K562 (cell line): ENCODE data around the gene PDE11A. TPM values are rescaled to one million over a fixed set of nuclear protein-coding genes. Genes with fewer than 3 reads are reported as not detected.

Experiments used
- ATAC-seq: fragments of 200-7000 bp; cut with Tn5 transposase; 3 replicates; pipeline ENCODE4 v1.9.1; 2020; ENCODE audit warnings: moderate library complexity
- BruUV-seq: library from RNA; stranded (reverse); fragments of 400-500 nt; replicated peaks from 2 replicates; lab custom pipeline; 2021; lab: Mats Ljungman, UMichigan
- CTCF ChIA-PET: fragments of 300-600 bp; formaldehyde crosslinking; extraction: SDS; loops from one replicate; lab custom pipeline; 2021; ENCODE audit warnings: low intra/inter-chr PET ratio; lab: Yijun Ruan, JAX
- POLR2A ChIA-PET: fragments of 300-600, 350-650 bp; sonication (Branson Sonifier 250); formaldehyde crosslinking; extraction: SDS; loops from one replicate; lab custom pipeline; 2021; ENCODE audit warnings: antibody characterized with exemption, inconsistent platforms; lab: Yijun Ruan, JAX
- DNase-seq, 4 experiments: peaks; one replicate each; pipeline versions ENCODE4 v3.0.0 to v3.0.0-alpha.2; 2011 to 2018; ENCODE audit warnings: low spot score in 3 of 4, mixed read lengths in 3 of 4; ENCODE audit errors: extremely low read depth in 1 of 4
- FAIRE-seq: peaks from 2 replicates; lab custom pipeline; 2011; peaks lifted over from hg19 to GRCh38; lab: Jason Lieb, UNC
- H2AFZ ChIP-seq: 2 replicates; pipeline ENCODE4 v1.6.0; 2011; ENCODE audit warnings: low read depth, low read length, control low read depth, inconsistent platforms
- H3K27ac ChIP-seq: fragments of 200-600 bp; 3 replicates; pipeline ENCODE4 v1.8.0; 2011; ENCODE audit warnings: low read depth, mild to moderate bottlenecking, control low read depth, inconsistent platforms, low read length, moderate library complexity, mixed read lengths; ENCODE audit errors: extremely low read depth
- H3K27me3 ChIP-seq, 2 experiments: fragments of 300-600 bp in 1 of 2; 2 replicates in 1 of 2; 3 replicates in 1 of 2; pipeline versions ENCODE4 v1.6.0 to v1.8.0; 2011; ENCODE audit warnings: inconsistent platforms in 2 of 2, low read length in 2 of 2, mild to moderate bottlenecking in 1 of 2, mixed read lengths in 1 of 2, moderate library complexity in 1 of 2; ENCODE audit not compliant: control insufficient read depth in 2 of 2, insufficient read depth in 2 of 2
- H3K36me3 ChIP-seq: fragments of 300-600 bp; 3 replicates; pipeline ENCODE4 v1.8.0; 2011; ENCODE audit warnings: mild to moderate bottlenecking, low read length, inconsistent platforms; ENCODE audit not compliant: control insufficient read depth, insufficient read depth
- H3K4me1 ChIP-seq, 2 experiments: fragments of 200-600 bp in 1 of 2; replicated peaks in 1 of 2; 2 replicates in 1 of 2; 3 replicates in 1 of 2; pipeline versions ENCODE4 v1.5.1 to v1.8.0; 2011; ENCODE audit warnings: inconsistent platforms in 2 of 2, low read length in 2 of 2, mild to moderate bottlenecking in 1 of 2, mixed read lengths in 1 of 2, moderate library complexity in 1 of 2; ENCODE audit not compliant: control insufficient read depth in 2 of 2, insufficient read depth in 2 of 2
- H3K4me2 ChIP-seq: 2 replicates; pipeline ENCODE4 v1.6.1; 2011; ENCODE audit warnings: low read length, control low read depth, inconsistent platforms, mixed read lengths; ENCODE audit not compliant: insufficient read depth
- H3K4me3 ChIP-seq: fragments of 200-600 bp; sonication (generic), shearing (Covaris generic); 2 replicates; pipeline ENCODE4 v1.5.1; 2016; ENCODE audit warnings: control low read depth, inconsistent platforms
- H3K79me2 ChIP-seq: fragments of 200-600 bp; 3 replicates; pipeline ENCODE4 v1.8.0; 2011; ENCODE audit warnings: low read length, inconsistent platforms; ENCODE audit not compliant: control insufficient read depth, insufficient read depth
- H3K9ac ChIP-seq, 2 experiments: 2 replicates each; pipeline versions ENCODE4 v1.6.0 to v1.6.1; 2011; ENCODE audit warnings: low read depth in 2 of 2, low read length in 2 of 2, control low read depth in 1 of 2, inconsistent platforms in 1 of 2, mild to moderate bottlenecking in 1 of 2, mixed read lengths in 1 of 2; ENCODE audit not compliant: insufficient read depth in 1 of 2
- H3K9me1 ChIP-seq: one replicate; pipeline ENCODE4 v1.6.0; 2011; ENCODE audit warnings: inconsistent platforms, mild to moderate bottlenecking, low read length, moderate library complexity; ENCODE audit not compliant: control insufficient read depth, insufficient read depth
- H3K9me3 ChIP-seq: replicated peaks from 2 replicates; pipeline ENCODE4 v1.5.1; 2011; ENCODE audit warnings: low read depth, low read length, inconsistent platforms; ENCODE audit not compliant: control insufficient read depth, insufficient read depth
- H4K20me1 ChIP-seq: replicated peaks from 2 replicates; pipeline ENCODE4 v1.6.1; 2011; ENCODE audit warnings: low read length, inconsistent platforms, mixed read lengths; ENCODE audit not compliant: control insufficient read depth, insufficient read depth
- C11orf30 ChIP-seq: fragments of 450-650 bp; IDR thresholded peaks from 2 replicates; pipeline ENCODE4 v1.6.1; 2016; ENCODE audit warnings: low read depth, mild to moderate bottlenecking
- MAFF ChIP-seq: IDR thresholded peaks from 2 replicates; pipeline ENCODE4 v1.6.1; 2012; ENCODE audit warnings: low read length, improper control_type of control experiment
- MAFG ChIP-seq: fragments of 450-650 bp; conservative IDR thresholded peaks from 2 replicates; pipeline ENCODE4 v1.6.1; 2016; ENCODE audit warnings: missing genetic modification characterization, missing compliant biosample characterization
- NFE2L1 ChIP-seq: fragments of 450-650 bp; IDR thresholded peaks from 2 replicates; pipeline ENCODE4 v1.6.1; 2016; ENCODE audit warnings: missing genetic modification characterization, low read depth, mild to moderate bottlenecking, missing compliant biosample characterization, moderate library complexity, borderline replicate concordance
- POLR2AphosphoS2 ChIP-seq: IDR thresholded peaks from 2 replicates; pipeline ENCODE4 v1.6.1; 2012; ENCODE audit warnings: low read length, improper control_type of control experiment
- TCF7L2 ChIP-seq: fragments of 150-350 bp; IDR thresholded peaks from 2 replicates; pipeline ENCODE4 v1.6.1; 2016; ENCODE audit warnings: low read depth, mild to moderate bottlenecking, low read length, moderate library complexity
- ZNF316 ChIP-seq: fragments of 450-650 bp; IDR thresholded peaks from 2 replicates; pipeline ENCODE4 v1.6.1; 2016
- WGBS: fragments of 100-300 bp; shearing (Covaris generic); methylation state at CpG from one replicate; pipeline ENCODE4 v1.1.6; 2016; ENCODE audit warnings: low coverage, mixed read lengths; ENCODE audit not compliant: insufficient coverage; ENCODE audit errors: missing lambda C conversion rate; 5-methylcytosine and 5-hydroxymethylcytosine counted together
- in situ Hi-C: fragments of 300-500 bp; cut with MboI; formaldehyde crosslinking; loops from 4 replicates; pipeline ENCODE4 v1.15.0; 2018; ENCODE audit warnings: inconsistent platforms, mixed read lengths
- intact Hi-C: fragments of 100-400 bp; cut with micrococcal nuclease; formaldehyde crosslinking; loops from 2 replicates; pipeline ENCODE4 v1.14.2; 2022
- polyA plus RNA-seq, 8 experiments: library from polyadenylated mRNA; depleted of rRNA in 4 of 8; stranded (reverse) in 5 of 8; unstranded in 3 of 8; fragments of >200 nt; fragmentation: Nextera tagmentation in 2 of 8; fragmentation: Illumina TruSeq in 1 of 8; extraction: Ambion mirVana in 2 of 8; extraction: Trizol in 1 of 8; gene quantifications; 2 replicates each; pipeline versions ENCODE4 v1.2.1 to v1.2.3, GENCODE V29; 2011 to 2014; ENCODE audit warnings: inconsistent platforms in 1 of 8, missing spikeins in 1 of 8
- total RNA-seq, 7 experiments: library from RNA; depleted of rRNA in 6 of 7; stranded (reverse); fragments of >200 nt in 6 of 7; fragmentation: Illumina TruSeq in 2 of 7; extraction: Trizol in 2 of 7; gene quantifications; 2 replicates each; pipeline versions ENCODE4 v1.2.1 to v1.2.3, GENCODE V29; 2011 to 2021; ENCODE audit warnings: low replicate concordance in 1 of 7

PDE11A gene
- total and polyA plus RNA-seq, 9 of the 15 experiments (the other 6 are each of a cell fraction or from before 2014, with no cell fraction given) = 3.2 to 22.1 (median 5.7) TPM

DNA sequence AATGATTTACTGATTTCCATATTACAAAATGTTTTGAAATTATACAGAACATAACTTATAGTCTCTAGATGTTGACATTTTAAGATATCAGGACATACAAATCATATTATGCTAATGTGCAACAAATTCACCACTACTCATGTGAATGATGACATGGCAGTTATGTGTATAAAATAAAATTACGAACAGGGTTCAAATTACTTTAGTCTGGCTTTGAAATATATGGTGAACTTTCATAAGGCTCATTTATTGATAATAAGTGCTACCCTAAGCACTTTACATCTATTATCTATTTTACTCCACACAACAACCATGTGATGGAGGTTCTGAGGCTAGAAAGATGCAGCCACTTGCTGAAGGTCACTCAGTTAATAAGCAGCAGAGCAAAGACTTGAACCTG lies 62.8 kb downstream of the PDE11A start:
- WGBS = 3% methylated on average over 1 of the region's 1 CpG
- TF ChIP-seq ZNF316 = peak; percentile 71
- no peak for TF ChIP-seq POLR2AphosphoS2
- TF ChIP-seq NFE2L1 (tag) = peak; percentile 3; the same call in 1 of the 2 replicates
- no peak for TF ChIP-seq TCF7L2
- peak; percentile 21; the same call in 1 of the 2 replicates for TF ChIP-seq C11orf30
- peak; percentile 8; the same call in 1 of the 2 replicates for TF ChIP-seq MAFF
- peak; percentile 50 for TF ChIP-seq MAFG

More for the DNA sequence above, 62.8 kb downstream of the PDE11A start:
- Histone ChIP-seq H3K27ac (no peak overlapping the region), H3K79me2 (no peaks in the 10 kb centered on the region), H3K4me3 (no peak overlapping the region), H3K9me3 (no peaks in the 10 kb centered on the region), H3K4me2 (no peak overlapping the region), H4K20me1 (no peaks in the 10 kb centered on the region), H2AFZ (no peak overlapping the region), H3K9me1 (no peaks in the 10 kb centered on the region), H3K4me1 (no peaks in the 10 kb centered on the region), H3K27me3 (peaks cover 0 to 3% of the 10 kb centered on the region in 2 experiments; a peak in 2 of 5 replicates), H3K9ac (no peak overlapping the region), H3K36me3 (no peaks in the 10 kb centered on the region)
- POLR2A ChIA-PET = no interaction called here
- FAIRE-seq = no peak
- in situ Hi-C loops = no loop called here
- intact Hi-C loops = no loop called here
- ATAC-seq = no peak
- CTCF ChIA-PET = no interaction called here
- no TSS peak for BruUV-seq
- DNase-seq = no peak
